ENCODE data around the gene OR10X1. TPM values are rescaled to one million over a fixed set of nuclear protein-coding genes. Genes with fewer than 3 reads are reported as not detected.

OR10X1 gene
- total RNA-seq, 8 experiments from 2014 or later: 0.21 to 1.00 (median 0.49) TPM; not detected in 5

GRCh38 chr1:158554352-158554751 lies 25.3 kb downstream of the OR10X1 start, which contains the start of gene OR6Y1:
OR6Y1 (minus strand) TSS chr1:158554405; CDS start chr1:158548105, 6,300 bp downstream.
- H3K4me1 ChIP-seq (replicated peaks in 1 of 2): no peaks in the 10 kb centered on the region
- no peak within 1 kb of the TSS for H3K4me3 ChIP-seq
- in situ Hi-C loops (cut with MboI; ENCODE audit: low pct_unique_long_range_greater_than_20kb in 2 of 9, low sequenced_read_pairs in 9 of 9, unreplicated experiment in 9 of 9): no loop called here
- 19 to 89% (median 70%) methylated on average over 2 to 3 of the region's 3 CpGs; no CpG with 5 or more reads in 2 of the 10 experiments for WGBS, 10 experiments
- no peak within 1 kb of the TSS for H3K27ac ChIP-seq
- no peak for ATAC-seq (replicated peaks in 6 of 8)

- no peak for ATAC-seq (replicated peaks in 6 of 8)
- Histone ChIP-seq H3K27ac (no peak overlapping the region), H3K4me3 (no peak overlapping the region), H3K4me1 (replicated peaks in 1 of 2) (no peaks in the 10 kb centered on the region)
- WGBS, 10 experiments: 0 to 100% (median 73%) methylated on average over 1 of the region's 1 CpG; no CpG with 5 or more reads in 3 of the 10 experiments
- in situ Hi-C loops (cut with MboI; ENCODE audit: low pct_unique_long_range_greater_than_20kb in 2 of 9, low sequenced_read_pairs in 9 of 9, unreplicated experiment in 9 of 9): no loop called here
Measured at GRCh38 chr1:158552296-158552695, 27.4 kb downstream of the OR10X1 start.

GRCh38 chr1:158547533-158547932 lies 32.2 kb downstream of the OR10X1 start:
- 60 to 100% (median 92%) methylated on average over 1 to 2 of the region's 2 CpGs; no CpG with 5 or more reads in 3 of the 10 experiments for WGBS, 10 experiments
- in situ Hi-C loops (cut with MboI; ENCODE audit: low pct_unique_long_range_greater_than_20kb in 2 of 9, low sequenced_read_pairs in 9 of 9, unreplicated experiment in 9 of 9): loop anchor here in 1 of 9 experiments (25.0 kb wide), 2 partner anchors 440 to 585 kb away; no protein-coding TSS in a partner anchor
- Histone ChIP-seq H3K4me3 (no peak overlapping the region), H3K4me1 (replicated peaks in 1 of 2) (no peaks in the 10 kb centered on the region), H3K27ac (no peak overlapping the region)
- no peak for ATAC-seq (replicated peaks in 6 of 8)

GRCh38 chr1:158537609-158538008 lies 42.1 kb downstream of the OR10X1 start:
- in situ Hi-C loops (cut with MboI; ENCODE audit: low pct_unique_long_range_greater_than_20kb in 2 of 9, low sequenced_read_pairs in 9 of 9, unreplicated experiment in 9 of 9): loop anchor here in 1 of 9 experiments (25.0 kb wide), 2 partner anchors 450 to 575 kb away; no protein-coding TSS in a partner anchor
- ATAC-seq (replicated peaks in 6 of 8): no peak
- Histone ChIP-seq H3K27ac (no peak overlapping the region), H3K4me1 (replicated peaks in 1 of 2) (no peaks in the 10 kb centered on the region), H3K4me3 (no peak overlapping the region)
- 25 to 100% (median 94%) methylated on average over 1 to 2 of the region's 2 CpGs for WGBS, 10 experiments

- WGBS, 10 experiments: 29 to 100% (median 71%) methylated on average over 1 to 5 of the region's 5 CpGs; no CpG with 5 or more reads in 5 of the 10 experiments
- Histone ChIP-seq H3K4me1 (replicated peaks in 1 of 2) (no peaks in the 10 kb centered on the region), H3K4me3 (no peak overlapping the region), H3K27ac (no peak overlapping the region)
- in situ Hi-C loops (cut with MboI; ENCODE audit: low pct_unique_long_range_greater_than_20kb in 2 of 9, low sequenced_read_pairs in 9 of 9, unreplicated experiment in 9 of 9): loop anchor here in 1 of 9 experiments (25.0 kb wide), 2 partner anchors 453 to 572 kb away; no protein-coding TSS in a partner anchor
- ATAC-seq (replicated peaks in 6 of 8): no peak
Measured at GRCh38 chr1:158534496-158534895, 45.2 kb downstream of the OR10X1 start.

Other genes with a start within 250 kb of the OR10X1 start
- under 1 TPM in 1 of 8 experiments, not detected in 7; 0.24 TPM for gene CD1B, start 248.4 kb downstream of the OR10X1 start, total RNA-seq
- under 1 TPM in 2 of 8 experiments, not detected in 6; 0.21 to 0.76 TPM for gene CD1E, start 226.0 kb downstream of the OR10X1 start, total RNA-seq
- under 1 TPM in 3 of 8 experiments, not detected in 5; 0.23 to 0.43 (median 0.29) TPM for gene OR10T2, start 180.4 kb downstream of the OR10X1 start, total RNA-seq
- 1 to 10 TPM in 1 of 8 experiments, under 1 TPM in 3, not detected in 4; 0.09 to 1.3 (median 0.28) TPM for gene OR10K2, start 153.7 kb downstream of the OR10X1 start, total RNA-seq
- 1 to 10 TPM in 1 of 8 experiments, under 1 TPM in 4, not detected in 3; 0.15 to 1.3 (median 0.38) TPM for gene OR10K1, start 118.1 kb downstream of the OR10X1 start, total RNA-seq
- not detected for gene OR10R2, start 107.7 kb downstream of the OR10X1 start, total RNA-seq
- gene OR6Y1, start 25.5 kb downstream of the OR10X1 start, total RNA-seq: under 1 TPM in 5 of 8 experiments, not detected in 3; 0.09 to 0.81 (median 0.21) TPM
- gene OR6P1, start 9.3 kb downstream of the OR10X1 start, total RNA-seq: 1 to 10 TPM in 1 of 8 experiments, under 1 TPM in 3, not detected in 4; 0.08 to 1.0 (median 0.45) TPM
- gene OR10Z1, start 25.4 kb upstream of the OR10X1 start, total RNA-seq: 1 to 10 TPM in 1 of 8 experiments, under 1 TPM in 4, not detected in 3; 0.10 to 1.1 (median 0.23) TPM
- gene SPTA1, start 106.8 kb upstream of the OR10X1 start, total RNA-seq: 1 to 10 TPM in 1 of 8 experiments, under 1 TPM in 4, not detected in 3; 0.17 to 1.1 (median 0.46) TPM
- under 1 TPM in 1 of 8 experiments, not detected in 7; 0.62 TPM for gene OR6K2, start 120.8 kb upstream of the OR10X1 start, total RNA-seq
- under 1 TPM in 3 of 8 experiments, not detected in 5; 0.32 to 0.81 (median 0.54) TPM for gene OR6K3, start 140.8 kb upstream of the OR10X1 start, total RNA-seq
- gene OR6K6, start 174.8 kb upstream of the OR10X1 start, total RNA-seq: 1 to 10 TPM in 1 of 8 experiments, not detected in 7; 1.0 TPM
- gene OR6N1, start 192.3 kb upstream of the OR10X1 start, total RNA-seq: under 1 TPM in 5 of 8 experiments, not detected in 3; 0.05 to 0.81 (median 0.17) TPM
- under 1 TPM in 6 of 8 experiments, not detected in 2; 0.05 to 0.90 (median 0.15) TPM for gene OR6N2, start 201.3 kb upstream of the OR10X1 start, total RNA-seq